DOHH2 (cell line): ENCODE measurements around the gene MCRIP1.

Experiments
- H3F3A ChIP-seq: fragments of 200-600 bp; sonication (generic), shearing (Covaris generic); 2 replicates; pipeline ENCODE4 v1.6.0; 2016; ENCODE audit warnings: antibody characterized with exemption, mild to moderate bottlenecking; ENCODE audit not compliant: control insufficient read depth, insufficient read depth
- H3K27ac ChIP-seq: fragments of 200-600 bp; sonication (generic); 2 replicates; pipeline ENCODE4 v1.5.1; 2014; ENCODE audit warnings: low read depth, mild to moderate bottlenecking, low read length, moderate library complexity
- H3K27me3 ChIP-seq: fragments of 200-600 bp; sonication (generic); 2 replicates; pipeline ENCODE4 v1.6.1; 2014; ENCODE audit warnings: mild to moderate bottlenecking, low read length, mixed read lengths; ENCODE audit not compliant: control insufficient read depth
- H3K36me3 ChIP-seq: fragments of 200-600 bp; sonication (generic); 2 replicates; pipeline ENCODE4 v1.6.1; 2014; ENCODE audit warnings: mild to moderate bottlenecking, low read length, moderate library complexity, mixed read lengths; ENCODE audit not compliant: control insufficient read depth
- H3K4me1 ChIP-seq: fragments of 200-600 bp; sonication (generic); 2 replicates; pipeline ENCODE4 v1.6.1; 2014; ENCODE audit warnings: mild to moderate bottlenecking, low read length, mixed read lengths; ENCODE audit not compliant: control insufficient read depth
- H3K4me2 ChIP-seq: fragments of 200-600 bp; sonication (generic); 2 replicates; pipeline ENCODE4 v1.6.0; 2014; ENCODE audit warnings: mild to moderate bottlenecking, low read length, moderate library complexity
- H3K4me3 ChIP-seq: fragments of 200-600 bp; sonication (generic); 2 replicates; pipeline ENCODE4 v1.5.1; 2014; ENCODE audit warnings: mild to moderate bottlenecking, low read length, mixed read lengths
- H3K79me2 ChIP-seq: fragments of 200-600 bp; sonication (generic); 2 replicates; pipeline ENCODE4 v1.6.1; 2014; ENCODE audit warnings: mild to moderate bottlenecking, low read length, mixed read lengths; ENCODE audit not compliant: control insufficient read depth
- H3K9me2 ChIP-seq: fragments of 200-600 bp; sonication (generic); replicated peaks from 2 replicates; pipeline ENCODE4 v1.6.1; 2014; ENCODE audit warnings: mild to moderate bottlenecking, low read length, mixed read lengths; ENCODE audit not compliant: control insufficient read depth
- H3K9me3 ChIP-seq: fragments of 200-600 bp; sonication (generic); 2 replicates; pipeline ENCODE4 v1.6.1; 2014; ENCODE audit warnings: antibody characterized with exemption, low read length, mixed read lengths; ENCODE audit not compliant: control insufficient read depth, insufficient read depth
- H4K20me1 ChIP-seq: fragments of 200-600 bp; sonication (generic); 2 replicates; pipeline ENCODE4 v1.6.0; 2014; ENCODE audit warnings: low read depth, mild to moderate bottlenecking, antibody characterized with exemption, low read length, moderate library complexity; ENCODE audit not compliant: control insufficient read depth, insufficient read depth
- CTCF ChIP-seq: fragments of 200-600 bp; sonication (generic); IDR thresholded peaks from one replicate; pipeline ENCODE4 v1.5.1; 2014; ENCODE audit warnings: antibody characterized with exemption, mild to moderate bottlenecking, low read depth, low read length; ENCODE audit not compliant: poor library complexity, severe bottlenecking
- EZH2phosphoT487 ChIP-seq: fragments of 200-600 bp; sonication (generic); IDR thresholded peaks from 2 replicates; pipeline ENCODE4 v1.6.1; 2017; ENCODE audit warnings: borderline replicate concordance, mild to moderate bottlenecking, antibody characterized with exemption, low read length, moderate library complexity, mixed read lengths

MCRIP1 gene

GRCh38 chr17:81822312-81822637 is 10.8 kb downstream of the MCRIP1 start:
- Histone ChIP-seq H3F3A (no peaks in the 10 kb centered on the region), H3K79me2 (no peaks in the 10 kb centered on the region), H3K27ac (no peak overlapping the region), H3K27me3 (no peaks in the 10 kb centered on the region), H3K4me1 (no peaks in the 10 kb centered on the region), H3K36me3 (no peaks in the 10 kb centered on the region), H3K4me3 (no peak overlapping the region), H3K9me2 (no peaks in the 10 kb centered on the region), H4K20me1 (no peaks in the 10 kb centered on the region), H3K9me3 (no peaks in the 10 kb centered on the region), H3K4me2 (no peak overlapping the region)
- TF ChIP-seq CTCF (no peak), EZH2phosphoT487 (no peak)

DNA sequence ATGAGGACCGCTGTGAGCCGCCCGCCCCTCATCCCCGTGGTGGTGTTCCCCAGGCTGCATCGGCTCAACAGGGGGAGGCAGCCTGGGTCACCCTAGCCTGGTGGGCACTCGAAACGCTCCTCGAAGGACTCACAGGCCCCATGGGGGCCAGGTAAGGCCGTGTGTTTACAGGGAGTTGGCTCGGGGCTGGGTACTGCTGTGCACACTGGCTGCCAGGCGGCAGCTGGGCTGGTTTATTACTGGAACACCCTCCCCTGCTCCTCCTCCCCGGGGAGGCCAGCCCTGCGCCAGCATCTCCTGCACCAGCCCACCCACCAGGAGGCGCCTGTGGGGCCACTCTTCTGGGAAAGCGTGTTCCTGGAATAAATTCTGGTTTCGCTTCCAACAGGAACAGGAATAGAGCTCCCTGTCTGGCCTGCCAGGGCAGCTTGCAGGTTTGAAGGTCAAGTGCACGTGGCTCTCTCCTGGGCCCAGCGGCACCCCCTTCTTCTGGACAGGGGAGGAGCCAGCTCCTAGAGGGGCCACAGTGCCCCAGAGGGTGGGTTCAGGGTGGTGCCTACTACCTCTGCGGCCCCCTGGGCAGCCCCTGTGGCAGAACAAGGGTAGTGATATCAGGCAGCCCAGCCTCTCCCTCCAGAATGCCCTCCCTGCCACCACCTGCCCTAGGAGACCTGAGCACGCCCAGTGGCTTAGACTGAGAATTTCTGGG is 11.3 kb downstream of the MCRIP1 start:
- no peaks in the 10 kb centered on the region for H3K27me3 ChIP-seq
- H3K4me2 ChIP-seq = no peak overlapping the region

GRCh38 chr17:81821147-81821546 is 11.9 kb downstream of the MCRIP1 start:
- H3K4me2 ChIP-seq = no peak overlapping the region
- H3K4me3 ChIP-seq = no peak overlapping the region
- no peaks in the 10 kb centered on the region for H3K27me3 ChIP-seq

More for the DNA sequence above, 11.3 kb downstream of the MCRIP1 start:
- Histone ChIP-seq H3F3A (no peaks in the 10 kb centered on the region), H3K4me1 (no peaks in the 10 kb centered on the region), H3K79me2 (no peaks in the 10 kb centered on the region), H3K36me3 (no peaks in the 10 kb centered on the region), H3K27ac (no peak overlapping the region), H3K9me3 (no peaks in the 10 kb centered on the region), H3K4me3 (no peak overlapping the region), H3K9me2 (no peaks in the 10 kb centered on the region), H4K20me1 (no peaks in the 10 kb centered on the region)
- TF ChIP-seq EZH2phosphoT487 (no peak), CTCF (peak; percentile 32)

More at GRCh38 chr17:81821147-81821546, 11.9 kb downstream of the MCRIP1 start:
- Histone ChIP-seq H3K79me2 (no peaks in the 10 kb centered on the region), H4K20me1 (no peaks in the 10 kb centered on the region), H3K27ac (no peak overlapping the region), H3K4me1 (no peaks in the 10 kb centered on the region), H3F3A (no peaks in the 10 kb centered on the region), H3K36me3 (no peaks in the 10 kb centered on the region), H3K9me3 (no peaks in the 10 kb centered on the region), H3K9me2 (no peaks in the 10 kb centered on the region)
- TF ChIP-seq CTCF (no peak), EZH2phosphoT487 (no peak)
